ENCODE measurements around the gene APBB2.

DNA sequence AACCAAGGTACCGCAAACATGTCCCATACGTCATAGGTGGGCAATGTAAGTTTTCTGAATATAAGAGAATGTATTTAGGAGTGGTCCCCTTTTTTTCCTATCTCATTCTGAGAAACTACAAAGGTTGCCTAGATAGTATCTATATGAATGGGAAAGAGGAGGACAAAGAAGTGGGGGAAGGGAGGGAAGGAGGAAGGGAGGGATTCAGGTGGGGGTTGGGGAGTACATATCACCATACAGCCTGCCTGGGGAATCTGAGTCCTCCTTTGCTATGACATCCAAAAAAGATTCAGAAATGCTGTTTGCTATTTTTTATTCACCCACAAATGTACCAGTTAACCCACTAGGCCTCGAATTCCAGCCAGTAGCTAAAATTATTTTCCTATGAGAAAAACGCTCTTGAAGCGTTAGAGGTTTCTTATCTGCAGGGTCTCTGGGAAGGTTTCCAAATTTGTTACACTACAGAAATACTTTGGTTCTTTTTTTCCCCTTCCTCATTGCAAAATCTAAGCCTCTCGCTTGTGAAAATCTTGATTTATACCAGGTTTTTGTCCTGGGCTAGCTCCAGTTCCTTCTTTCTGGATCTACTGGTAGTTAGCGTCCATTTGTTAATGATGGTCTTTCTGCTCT is 251.7 kb downstream of the APBB2 start:
- TF ChIP-seq CTCF (conservative IDR thresholded peaks at IDR 0.05 in 1 of 2, IDR thresholded peaks at IDR 0.05 in 1 of 2; ENCODE audit: extremely low read depth in 1 of 2, insufficient read depth in 1 of 2, low read depth in 1 of 2, low read length in 2 of 2) (no peak), EZH2 (IDR thresholded peaks at IDR 0.05; ENCODE audit: borderline replicate concordance, low read length) (no peak)
